NK-92 (cell line): ENCODE measurements around the gene ANKRD13B.
"Not testable (repeated sequence)": the region's sequence is repeated elsewhere in the genome, so short reads cannot be mapped to it uniquely, and the experiment has no call there.

Experiments used
- DNase-seq: peaks from one replicate; lab custom pipeline; 2025; ENCODE audit not compliant: unreplicated experiment; lab: John Stamatoyannopoulos, UW

The ANKRD13B gene

GRCh38 chr17:29592850-29593551, at the start of gene ANKRD13B:
ANKRD13B (plus strand) TSS chr17:29593132; CDS start chr17:29593622, 490 bp downstream.
- DNase-seq: no peak

GRCh38 chr17:29544066-29544465, 48.9 kb upstream of the ANKRD13B start:
- no peak for DNase-seq

- DNase-seq: no peak
Observed at GRCh38 chr17:29546085-29546484, 46.8 kb upstream of the ANKRD13B start.

GRCh38 chr17:29546830-29547229, 46.1 kb upstream of the ANKRD13B start:
- no peak for DNase-seq

- no peak for DNase-seq
Observed at GRCh38 chr17:29549177-29549923, 43.6 kb upstream of the ANKRD13B start.

DNA sequence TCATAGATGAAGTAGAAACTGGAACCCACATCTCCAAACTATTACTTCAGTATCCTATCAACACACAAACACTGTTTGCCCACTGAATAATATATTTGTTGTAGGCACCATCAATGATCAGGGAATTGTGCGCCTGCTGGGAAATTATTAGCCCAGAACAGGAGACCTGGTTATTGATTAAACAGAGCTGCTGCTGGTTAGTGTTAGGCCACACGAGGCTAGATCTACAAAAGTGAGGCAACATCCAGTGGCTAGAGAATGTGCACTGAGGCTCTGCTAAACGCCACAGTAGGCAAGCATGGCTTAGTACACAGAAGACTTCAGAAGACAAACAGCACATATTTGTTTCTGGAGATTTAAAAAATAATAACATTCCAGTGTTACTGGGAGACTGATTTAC, 37.1 kb upstream of the ANKRD13B start:
- no peak for DNase-seq

GRCh38 chr17:29557085-29557738, 35.7 kb upstream of the ANKRD13B start:
- no peak for DNase-seq

DNA sequence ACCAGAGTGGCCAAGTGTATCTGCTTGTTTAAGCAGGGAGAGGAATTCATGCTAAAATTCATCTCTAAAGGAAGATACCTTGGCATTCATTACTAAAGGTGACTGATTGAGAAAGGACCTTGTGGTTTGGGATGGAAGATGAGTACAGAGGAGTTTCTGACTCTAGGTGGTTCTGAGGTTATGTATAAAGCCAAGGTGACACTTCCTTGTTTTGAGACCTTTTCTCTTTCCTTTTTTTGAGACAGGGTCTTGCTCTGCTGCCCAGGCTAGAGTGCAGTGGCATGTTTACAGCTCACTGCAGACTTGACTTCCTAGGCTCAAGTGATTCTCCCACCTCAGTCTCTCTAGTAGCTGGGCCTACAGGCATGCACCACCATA, 35.2 kb upstream of the ANKRD13B start:
- no peak for DNase-seq

GRCh38 chr17:29558139-29558538, 34.8 kb upstream of the ANKRD13B start:
- DNase-seq: not testable (repeated sequence)

- no peak for DNase-seq
Observed at GRCh38 chr17:29559640-29560039, 33.3 kb upstream of the ANKRD13B start.

GRCh38 chr17:29560316-29560715, 32.6 kb upstream of the ANKRD13B start:
- DNase-seq: no peak

DNA sequence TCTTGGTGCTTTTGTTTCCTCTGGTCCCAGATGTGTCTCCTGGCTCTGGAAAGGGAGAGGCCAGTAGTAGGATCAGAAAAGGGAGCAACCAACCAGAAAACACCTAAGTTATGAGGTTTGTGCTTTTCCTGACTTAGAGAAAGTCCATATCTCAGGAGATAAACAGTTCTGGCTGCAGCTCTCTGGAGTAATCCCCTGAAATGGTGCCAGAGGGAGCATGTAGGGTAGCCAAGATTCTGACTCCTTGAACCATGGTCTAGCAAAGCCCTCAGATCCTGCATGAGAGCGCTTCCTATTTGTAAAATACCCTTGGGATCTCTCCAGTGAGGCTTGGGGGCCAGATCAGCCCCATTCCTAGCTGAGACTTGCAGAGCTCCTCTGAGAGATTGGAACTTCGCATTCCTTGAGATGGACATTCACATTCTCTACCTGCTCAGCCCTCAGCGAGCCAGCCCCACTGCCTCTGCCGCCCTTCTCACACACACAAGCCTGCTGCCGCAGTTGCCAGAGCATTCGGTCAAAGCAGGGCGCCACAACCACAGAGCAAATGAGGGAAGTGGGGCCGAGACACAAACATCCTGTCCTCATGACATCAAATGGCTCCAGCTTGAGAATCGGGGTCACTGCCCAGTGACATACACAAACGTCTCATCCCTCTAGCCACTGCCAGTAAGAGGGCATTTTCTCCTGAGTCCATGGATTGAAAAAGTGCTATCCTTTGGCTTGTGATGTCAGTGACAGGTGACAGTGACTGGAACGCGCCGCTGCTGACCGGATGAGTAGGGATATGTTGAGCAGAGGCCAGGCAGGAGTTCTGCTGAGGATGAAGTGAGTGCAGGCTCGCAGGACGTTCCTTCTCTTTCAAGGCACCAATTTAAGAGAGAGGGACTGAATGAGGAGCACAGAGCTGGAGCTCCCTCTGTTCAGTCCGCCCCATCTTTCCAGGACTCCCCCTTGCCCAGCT, 31.1 kb upstream of the ANKRD13B start:
- DNase-seq: no peak

DNA sequence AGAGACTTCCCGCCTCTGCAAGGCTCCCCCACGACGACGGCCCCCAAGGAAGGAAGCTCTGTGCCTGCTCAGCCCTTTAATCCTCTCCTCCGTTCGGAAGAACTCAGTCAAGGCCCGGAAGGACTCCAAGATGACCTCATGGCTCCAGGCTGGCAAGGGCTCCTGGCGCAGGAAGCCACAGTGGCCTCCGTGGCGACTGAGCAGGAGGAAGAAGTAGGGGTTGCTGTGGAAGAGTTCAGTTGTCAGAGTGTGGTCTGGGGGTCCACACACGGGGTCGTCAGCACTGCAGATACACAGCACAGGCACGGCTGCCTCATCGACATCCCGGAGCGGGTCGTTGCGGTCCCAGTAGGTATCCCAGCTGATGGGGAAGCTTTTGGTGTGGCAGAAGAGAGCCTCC, 30.3 kb upstream of the ANKRD13B start:
- no peak for DNase-seq

GRCh38 chr17:29563816-29564215, 29.1 kb upstream of the ANKRD13B start:
- no peak for DNase-seq

DNA sequence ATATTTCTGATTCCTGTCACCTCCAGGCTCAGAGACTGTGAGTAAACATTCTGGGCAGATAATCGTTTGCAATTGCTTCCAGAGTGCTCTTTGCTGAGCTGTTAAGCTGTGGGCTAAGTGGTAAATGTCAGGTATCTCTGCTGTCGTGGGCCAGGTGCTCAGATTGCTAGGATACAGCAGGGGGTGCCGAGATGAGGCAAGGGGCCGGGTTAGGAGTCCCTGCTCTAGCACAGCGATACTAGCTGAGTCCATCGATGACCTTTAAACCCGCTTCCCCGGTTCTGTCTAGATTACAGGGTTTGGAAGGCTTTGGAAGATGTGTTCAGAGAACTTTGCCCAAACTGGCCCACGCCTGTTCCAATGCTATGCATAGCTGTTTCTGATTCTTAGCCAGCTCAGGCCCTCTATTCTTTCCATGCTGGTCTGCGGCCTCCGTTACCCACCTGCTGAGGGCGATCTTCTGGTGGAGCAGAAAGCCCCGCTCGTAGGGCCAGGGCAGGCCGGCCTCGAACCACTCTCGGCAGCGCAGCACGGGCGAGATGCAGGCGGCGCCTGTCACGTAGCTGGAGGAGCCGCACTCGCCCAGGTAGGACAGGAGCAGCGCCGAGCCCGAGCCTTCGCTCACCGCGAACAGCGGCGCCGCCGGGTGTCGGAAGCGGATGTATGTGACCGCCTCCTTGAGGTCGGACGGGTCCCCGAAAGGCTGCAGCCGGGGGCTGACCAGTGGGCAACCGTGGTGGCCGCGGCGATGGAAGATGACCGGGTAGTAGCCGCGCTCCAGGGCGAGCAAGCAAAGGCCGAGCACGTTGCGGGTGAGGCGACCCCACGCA, 27.1 kb upstream of the ANKRD13B start:
- no peak for DNase-seq

DNA sequence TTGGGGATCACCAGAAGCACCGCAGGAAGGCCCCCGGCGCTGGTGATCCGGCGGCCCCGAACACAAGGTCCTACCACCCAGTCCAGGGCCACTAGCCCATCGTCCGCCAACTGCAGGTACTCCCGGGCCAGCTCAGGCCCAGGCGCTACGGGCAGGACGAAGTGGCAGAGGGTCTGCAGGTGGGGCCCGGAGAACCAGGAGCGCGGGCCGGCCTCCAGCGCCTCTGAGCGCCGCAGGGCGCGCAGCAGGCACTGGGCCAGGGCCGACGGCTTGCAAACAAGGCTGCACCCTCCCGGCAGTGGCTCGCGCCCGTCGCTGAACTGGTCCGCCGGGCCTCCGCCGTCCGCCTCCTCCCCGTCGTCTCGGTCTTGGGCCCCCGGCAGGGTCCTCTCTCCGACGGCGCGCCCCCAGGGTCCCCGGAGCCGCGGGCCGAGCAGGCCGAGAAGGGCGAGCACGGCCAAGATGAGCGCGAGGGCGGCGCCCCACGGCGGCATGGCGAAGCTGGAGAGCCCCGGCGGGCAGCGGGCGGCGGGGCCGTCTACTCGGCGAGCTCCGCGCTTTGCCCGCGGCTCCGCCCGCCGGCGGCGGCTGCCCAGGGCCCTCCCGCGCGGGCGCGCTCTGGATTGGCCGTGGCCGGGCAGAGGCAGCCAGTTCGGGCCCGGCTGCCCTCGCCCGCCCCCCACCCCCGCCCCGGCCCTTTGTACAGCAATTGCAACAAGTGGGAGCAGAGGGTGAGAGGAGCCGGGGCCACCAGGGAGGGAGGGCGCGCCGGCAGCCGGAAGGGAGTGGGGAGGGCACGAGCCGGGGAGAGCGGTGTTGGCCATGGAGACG, 26.2 kb upstream of the ANKRD13B start, which contains the start of gene ABHD15:
Gene ABHD15, minus strand, starts transcription at position 565 of the 831 bp plus-strand sequence. Its CDS starts 71 bp downstream, at position 494.
- DNase-seq: no peak

DNA sequence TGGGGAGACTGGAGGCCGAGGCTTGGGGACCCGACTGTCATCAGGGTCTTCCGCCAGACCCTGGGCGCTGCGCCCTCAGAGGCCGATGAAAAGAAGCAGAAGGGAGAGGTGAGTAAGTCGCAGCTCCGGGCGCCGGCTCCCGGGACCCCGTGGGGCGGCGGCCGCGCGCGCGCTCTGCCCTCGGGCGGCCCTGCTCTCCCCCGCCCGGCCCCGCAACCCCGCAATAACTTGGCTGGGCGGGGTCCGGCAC, 25.7 kb upstream of the ANKRD13B start:
- DNase-seq: no peak

DNA sequence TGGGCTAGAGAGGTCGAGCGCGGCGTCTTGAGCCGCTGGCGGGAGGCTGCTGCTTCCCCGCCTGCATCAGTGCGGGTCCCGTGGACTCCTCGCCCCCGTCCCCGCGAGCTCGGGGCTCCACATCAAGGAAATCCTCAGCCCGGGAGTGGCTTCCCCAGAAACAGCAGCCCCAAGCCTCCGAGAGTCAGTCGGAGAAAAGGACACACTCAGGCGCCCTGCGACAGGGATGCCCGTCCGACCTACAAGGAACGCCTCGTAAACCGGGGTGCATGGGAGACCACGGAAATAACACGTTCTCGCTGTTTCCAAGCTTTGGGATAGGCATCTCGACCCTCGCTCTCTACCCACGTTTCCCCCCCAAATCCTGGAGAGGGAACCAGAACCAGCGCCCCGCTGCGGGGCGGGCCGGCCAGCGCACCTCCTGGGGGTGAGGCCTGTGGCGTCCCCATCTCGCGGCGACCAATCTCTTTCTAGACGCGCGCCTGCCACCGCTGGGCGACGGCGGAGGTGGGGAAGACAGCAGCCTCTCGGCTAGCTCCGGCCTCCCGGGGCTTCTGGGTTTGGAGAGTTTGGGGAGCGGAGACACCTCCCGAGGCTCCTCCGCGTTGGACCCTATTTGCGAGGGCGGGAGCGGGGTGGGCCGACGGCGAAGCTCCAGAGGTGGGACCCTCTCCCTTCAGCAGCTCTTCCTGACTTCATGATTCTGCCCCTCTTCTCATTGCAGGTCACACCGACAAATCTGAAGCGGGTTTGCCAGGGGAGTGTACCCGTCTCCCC, 25.2 kb upstream of the ANKRD13B start:
- DNase-seq: no peak
